ENCODE results near the gene UBE2S. TPM values are rescaled to one million over a fixed set of nuclear protein-coding genes. Genes with fewer than 3 reads are reported as not detected.

The UBE2S gene
- total and polyA plus RNA-seq, 11 donors, result 10.9 to 51.8 (median 27.6) TPM

- Histone ChIP-seq H3K36me3 (peaks cover 0 to 42% (median 36%) of the 10 kb centered on the region in 9 donors), H3K27ac (peak within 1 kb of the TSS; percentile 79 to 97 (median 94)), H3K9me3 (no peaks in the 10 kb centered on the region), H3K4me1 (peaks cover 14 to 58% (median 42%) of the 10 kb centered on the region in 12 donors), H3K27me3 (no peaks in the 10 kb centered on the region), H3K4me3 (peak within 1 kb of the TSS; percentile 48 to 87 (median 78))
- 0 to 1% (median 0%) methylated on average over 48 to 68 of the region's 68 CpGs for WGBS, 4 donors
- intact Hi-C loops (cut with DNase I), result loop anchor here in 5 of 10 donors (1.0 to 10.0 kb wide), 9 partner anchors 19 to 249 kb away; partner anchors contain the start of genes KMT5C (in 3 of the 5) and PPP6R1 (in 1 of the 5)
- ATAC-seq, result peak; percentile 90 to 95 (median 90)
- TF ChIP-seq CTCF (IDR thresholded peaks at IDR 0.05) (no peak), POLR2A (IDR thresholded peaks at IDR 0.05) (peak; percentile 34 to 99)
- DNase-seq, result peak; percentile 98 to 99 (median 98)
Measured at GRCh38 chr19:55385724-55386492, 21.7 kb downstream of the UBE2S start, which contains the start of gene RPL28. Gene RPL28, plus strand, starts transcription at chr19:55385932. Its CDS starts 426 bp downstream, at chr19:55386358.

GRCh38 chr19:55384920-55385723 is 22.5 kb downstream of the UBE2S start:
- Histone ChIP-seq H3K36me3 (peaks cover 0 to 34% (median 31%) of the 10 kb centered on the region in 9 donors), H3K27ac (peak overlapping the region; percentile 79 to 97 (median 94)), H3K9me3 (no peaks in the 10 kb centered on the region), H3K27me3 (no peaks in the 10 kb centered on the region), H3K4me1 (peaks cover 14 to 58% (median 41%) of the 10 kb centered on the region in 12 donors), H3K4me3 (peak overlapping the region; percentile 48 to 87 (median 78))
- no peak for TF ChIP-seq POLR2A (IDR thresholded peaks at IDR 0.05)
- peak in 1 of 12 donors; percentile 11 for TF ChIP-seq CTCF (IDR thresholded peaks at IDR 0.05)
- intact Hi-C loops (cut with DNase I), result loop anchor here in 7 of 10 donors (1.0 to 10.0 kb wide), 10 partner anchors 23 to 250 kb away; partner anchors contain the start of genes KMT5C (in 3 of the 7), BRSK1 (in 1 of the 7), HSPBP1 (in 1 of the 7) and PPP6R1 (in 1 of the 7)
- ATAC-seq (peak; percentile 85 to 91 (median 90)), DNase-seq (peak; percentile 95 to 97 (median 97))
- WGBS, 4 donors, result 2 to 7% (median 6%) methylated on average over 31 to 34 of the region's 34 CpGs

- Histone ChIP-seq H3K4me3 (peak within 1 kb of the TSS; percentile 48 to 87 (median 78)), H3K27ac (peak within 1 kb of the TSS; percentile 79 to 97 (median 94)), H3K27me3 (no peaks in the 10 kb centered on the region), H3K36me3 (peaks cover 0 to 27% (median 24%) of the 10 kb centered on the region in 9 donors), H3K4me1 (peaks cover 14 to 52% (median 37%) of the 10 kb centered on the region in 12 donors), H3K9me3 (no peaks in the 10 kb centered on the region)
- DNase-seq (peak in 4 of 5 donors; percentile 29 to 78 (median 49)), ATAC-seq (peak in 1 of 4 donors; percentile 1)
- intact Hi-C loops (cut with DNase I), result loop anchor here in 7 of 10 donors (2.0 to 10.0 kb wide), 7 partner anchors 24 to 250 kb away; partner anchors contain the start of genes BRSK1 (in 1 of the 7), HSPBP1 (in 1 of the 7) and KMT5C (in 1 of the 7)
- 19 to 65% (median 26%) methylated on average over 28 to 72 of the region's 72 CpGs for WGBS, 4 donors
- TF ChIP-seq CTCF (IDR thresholded peaks at IDR 0.05) (no peak), POLR2A (IDR thresholded peaks at IDR 0.05) (no peak)
Measured at GRCh38 chr19:55384131-55384919, 23.3 kb downstream of the UBE2S start, which contains the start of gene TMEM238. Gene TMEM238, minus strand, starts transcription at chr19:55384292. Its CDS starts 33 bp downstream, at chr19:55384259.

All from heart left ventricle (tissue), 16 donors.